Measurements from ENCODE around the gene TVP23C.

- no peak for TF ChIP-seq CTCF (IDR thresholded peaks at IDR 0.05)
- no peak for TF ChIP-seq EP300 (IDR thresholded peaks at IDR 0.05)
Observed at GRCh38 chr17:15493693-15494035, 69.6 kb downstream of the TVP23C start.

Data from gastroesophageal sphincter (tissue), 3 donors.